Activated B cell treated with CpG ODN at 0.5 μM for 24 hours (primary cell): ENCODE measurements around the gene DHH. TPM values are rescaled to one million over a fixed set of nuclear protein-coding genes. Genes with fewer than 3 reads are reported as not detected.

Experiments used
- ATAC-seq: fragments of 200-7000 bp; cut with Tn5 transposase; one replicate; pipeline ENCODE4 v1.10.0; 2021; ENCODE audit warnings: low read depth, mild to moderate bottlenecking, moderate library complexity
- CTCF ChIA-PET: fragments of 350-600 bp; sonication (Branson Sonifier 250); formaldehyde crosslinking; loops from one replicate; lab custom pipeline; 2021; ENCODE audit warnings: antibody characterized with exemption; lab: Charles Lee
- POLR2A ChIA-PET: fragments of 350-600 bp; sonication (Branson Sonifier 250); formaldehyde crosslinking; loops from one replicate; lab custom pipeline; 2021; ENCODE audit warnings: antibody characterized with exemption; lab: Charles Lee
- DNase-seq: peaks from one replicate; pipeline ENCODE4 v3.0.0; 2022
- H3K27ac Mint-ChIP-seq: one replicate; pipeline ENCODE4 v1.8.0; 2020; ENCODE audit warnings: mixed read lengths
- H3K27me3 Mint-ChIP-seq: one replicate; pipeline ENCODE4 v1.8.0; 2021; ENCODE audit warnings: mixed read lengths
- H3K36me3 Mint-ChIP-seq: one replicate; pipeline ENCODE4 v1.8.0; 2021; ENCODE audit warnings: low read depth, mixed read lengths
- H3K4me1 Mint-ChIP-seq: one replicate; pipeline ENCODE4 v1.8.0; 2021; ENCODE audit warnings: mixed read lengths
- H3K4me3 Mint-ChIP-seq: one replicate; pipeline ENCODE4 v1.8.0; 2020; ENCODE audit warnings: mild to moderate bottlenecking, mixed read lengths
- H3K9me3 Mint-ChIP-seq: one replicate; pipeline ENCODE4 v1.8.0; 2020; ENCODE audit warnings: mixed read lengths
- CTCF ChIP-seq: fragments of 200-600 bp; IDR thresholded peaks from one replicate; pipeline ENCODE4 v1.8.0; 2022; ENCODE audit warnings: antibody characterized with exemption, mild to moderate bottlenecking
- intact Hi-C: fragments of 100-400 bp; cut with micrococcal nuclease; formaldehyde crosslinking; loops from one replicate; pipeline ENCODE4 v1.15.1; 2024
- total RNA-seq: library from RNA; stranded (reverse); gene quantifications from 2 replicates; pipeline ENCODE4 v1.2.3, GENCODE V29; 2022

The DHH gene
- total RNA-seq, 1 donor from 2014 or later = 0.09 TPM

- Mint-ChIP-seq H3K4me3 (no peak overlapping the region), H3K27me3 (peaks cover 16% of the 10 kb centered on the region), H3K4me1 (peaks cover 17% of the 10 kb centered on the region), H3K27ac (no peak overlapping the region), H3K36me3 (peaks cover 52% of the 10 kb centered on the region), H3K9me3 (no peaks in the 10 kb centered on the region)
- ChIA-PET CTCF (interaction anchor here (0.7 to 4.7 kb wide), 13 partner anchors 9 to 245 kb away, joined by 3 to 55 read pairs (median 5); partner anchors contain the start of genes DDX23, FKBP11 and LMBR1L), POLR2A (interaction anchor here (1.3 to 2.0 kb wide), 6 partner anchors 10 to 91 kb away, joined by 3 to 14 read pairs (median 5); partner anchors contain the start of genes TUBA1A and TUBA1B)
- intact Hi-C loops = loop anchor here (1.0 kb wide), 2 partner anchors 12 to 34 kb away; partner anchors contain the start of gene LMBR1L
- no peak for TF ChIP-seq CTCF
- peak; percentile 71 for ATAC-seq
- peak; percentile 48 for DNase-seq
These were observed 3.4 kb upstream of the DHH start for GRCh38 chr12:49098035-49098451.

- POLR2A ChIA-PET = interaction anchor here (1.3 to 2.0 kb wide), 5 partner anchors 10 to 91 kb away, joined by 3 to 14 read pairs (median 4); partner anchors contain the start of genes TUBA1A and TUBA1B
- intact Hi-C loops = no loop called here
- H3K27me3 Mint-ChIP-seq = peaks cover 23% of the 10 kb centered on the region
- no peaks in the 10 kb centered on the region for H3K9me3 Mint-ChIP-seq
- ATAC-seq = no peak
- TF ChIP-seq CTCF = no peak
- H3K4me1 Mint-ChIP-seq = peaks cover 20% of the 10 kb centered on the region
- H3K27ac Mint-ChIP-seq = no peak overlapping the region
- CTCF ChIA-PET = interaction anchor here (0.7 to 4.7 kb wide), 8 partner anchors 10 to 245 kb away, joined by 4 to 55 read pairs (median 6); partner anchors contain the start of genes DDX23, FKBP11 and LMBR1L
- peaks cover 46% of the 10 kb centered on the region for H3K36me3 Mint-ChIP-seq
- H3K4me3 Mint-ChIP-seq = no peak overlapping the region
- no peak for DNase-seq
These were observed 2.8 kb upstream of the DHH start for GRCh38 chr12:49097381-49097780.

- H3K9me3 Mint-ChIP-seq = no peaks in the 10 kb centered on the region
- peaks cover 42% of the 10 kb centered on the region for H3K4me1 Mint-ChIP-seq
- peak overlapping the region; percentile 54 for H3K4me3 Mint-ChIP-seq
- ChIA-PET CTCF (interaction anchor here (1.4 to 6.5 kb wide), 4 partner anchors 12 to 98 kb away, joined by 3 to 79 read pairs (median 18); partner anchors contain the start of gene RHEBL1), POLR2A (interaction anchor here (0.8 to 2.0 kb wide), 4 partner anchors 15 to 105 kb away, joined by 3 to 6 read pairs (median 4); no protein-coding TSS in a partner anchor)
- H3K36me3 Mint-ChIP-seq = peaks cover 24% of the 10 kb centered on the region
- no peak for DNase-seq
- no peak overlapping the region for H3K27ac Mint-ChIP-seq
- intact Hi-C loops = loop anchor here (5.0 kb wide), 1 partner anchor 113 kb away; no protein-coding TSS in a partner anchor
- no peak for ATAC-seq
- TF ChIP-seq CTCF = no peak
- peaks cover 44% of the 10 kb centered on the region for H3K27me3 Mint-ChIP-seq
These were observed 369 bp upstream of the DHH start for GRCh38 chr12:49094975-49095365.

GRCh38 chr12:49093792-49094159, 825 bp downstream of the DHH start:
- Mint-ChIP-seq H3K4me1 (peaks cover 50% of the 10 kb centered on the region), H3K36me3 (peaks cover 19% of the 10 kb centered on the region), H3K9me3 (no peaks in the 10 kb centered on the region), H3K27ac (no peak overlapping the region), H3K27me3 (peaks cover 48% of the 10 kb centered on the region), H3K4me3 (no peak overlapping the region)
- DNase-seq (no peak), ATAC-seq (no peak)
- POLR2A ChIA-PET = interaction anchor here (0.5 to 2.0 kb wide), 5 partner anchors 11 to 142 kb away, joined by 3 to 6 read pairs (median 4); no protein-coding TSS in a partner anchor
- intact Hi-C loops = loop anchor here (5.0 kb wide), 1 partner anchor 111 kb away; no protein-coding TSS in a partner anchor
- no peak for TF ChIP-seq CTCF
- CTCF ChIA-PET = interaction anchor here (1.4 to 6.5 kb wide), 5 partner anchors 13 to 142 kb away, joined by 3 to 79 read pairs (median 16); partner anchors contain the start of gene RHEBL1
